Upper lobe of right lung (tissue), 1 donor: Measurements from ENCODE around the gene CELSR2. TPM values are rescaled to one million over a fixed set of nuclear protein-coding genes. Genes with fewer than 3 reads are reported as not detected.

Source experiments
- ATAC-seq: fragments of 200-7000 bp; cut with Tn5 transposase; one replicate; pipeline ENCODE4 v1.9.1; 2020; ENCODE audit warnings: mild to moderate bottlenecking, moderate library complexity
- DNase-seq: peaks from one replicate; pipeline ENCODE4 v3.0.0-alpha.2; 2020
- H3K27ac ChIP-seq: fragments of 200-600 bp; one replicate; pipeline ENCODE4 v1.8.0; 2022
- H3K27me3 ChIP-seq: fragments of 200-600 bp; one replicate; pipeline ENCODE4 v1.8.0; 2022; ENCODE audit warnings: mild to moderate bottlenecking
- H3K36me3 ChIP-seq: fragments of 200-600 bp; one replicate; pipeline ENCODE4 v1.8.0; 2022
- H3K4me1 ChIP-seq: fragments of 200-600 bp; one replicate; pipeline ENCODE4 v1.8.0; 2022
- H3K4me3 ChIP-seq: fragments of 200-600 bp; one replicate; pipeline ENCODE4 v1.8.0; 2022; ENCODE audit warnings: mild to moderate bottlenecking
- H3K9me3 ChIP-seq: fragments of 200-600 bp; one replicate; pipeline ENCODE4 v1.8.0; 2022
- CTCF ChIP-seq: fragments of 200-600 bp; IDR thresholded peaks from one replicate; pipeline ENCODE4 v1.8.0; 2022; ENCODE audit warnings: antibody characterized with exemption
- intact Hi-C: fragments of 100-400 bp; cut with DNase I; formaldehyde crosslinking; loops from one replicate; pipeline ENCODE4 v1.11.0; 2022
- total RNA-seq: library from RNA; stranded (reverse); fragmentation: NEBNext Ultra II Directional; extraction: Animal tissue kit (Norgen Biotek cat#: 25700); gene quantifications from one replicate; pipeline ENCODE4 v1.2.1, GENCODE V29; 2021
- donor health status: DM: no; HTN: yes; CAD: no; lungs with severe emphysema.

CELSR2 gene
- total RNA-seq, 1 donor from 2014 or later, result 7.4 TPM

GRCh38 chr1:109235137-109235536, 14.2 kb upstream of the CELSR2 start:
- DNase-seq (peak; percentile 25), ATAC-seq (no peak)
- H3K4me1 ChIP-seq, result no peaks in the 10 kb centered on the region
- TF ChIP-seq CTCF, result no peak
- no peak overlapping the region for H3K4me3 ChIP-seq
- H3K9me3 ChIP-seq, result no peaks in the 10 kb centered on the region
- H3K27ac ChIP-seq, result no peak overlapping the region
- intact Hi-C loops, result no loop called here
- H3K27me3 ChIP-seq, result no peaks in the 10 kb centered on the region
- peaks cover 91% of the 10 kb centered on the region for H3K36me3 ChIP-seq

DNA sequence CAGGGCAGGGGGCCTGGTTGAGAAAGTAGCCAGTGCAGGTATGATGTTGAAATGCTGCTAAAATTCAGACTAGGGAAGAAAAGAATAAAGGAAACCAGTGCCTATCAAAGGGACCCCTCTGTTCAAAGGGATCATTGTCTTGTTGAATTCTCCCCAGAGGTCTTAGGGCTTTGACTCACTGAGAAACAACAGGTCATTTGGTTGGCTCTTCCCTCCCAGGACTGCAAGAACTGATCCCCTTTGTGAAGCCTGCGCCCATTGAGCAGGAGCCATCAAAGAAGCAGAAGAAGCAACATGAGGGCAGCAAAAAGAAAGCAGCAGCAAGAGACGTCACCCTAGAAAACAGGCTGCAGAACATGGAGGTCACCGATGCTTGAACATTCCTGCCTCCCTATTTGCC, 11.8 kb upstream of the CELSR2 start:
- Histone ChIP-seq H3K27me3 (no peaks in the 10 kb centered on the region), H3K9me3 (no peaks in the 10 kb centered on the region), H3K4me3 (no peak overlapping the region), H3K27ac (no peak overlapping the region), H3K4me1 (peaks cover 13% of the 10 kb centered on the region), H3K36me3 (peaks cover 67% of the 10 kb centered on the region)
- no peak for TF ChIP-seq CTCF
- DNase-seq, result no peak
- no peak for ATAC-seq
- intact Hi-C loops, result no loop called here

GRCh38 chr1:109238382-109238781, 11.0 kb upstream of the CELSR2 start:
- no peak for TF ChIP-seq CTCF
- DNase-seq, result no peak
- no peak for ATAC-seq
- peaks cover 13% of the 10 kb centered on the region for H3K4me1 ChIP-seq
- intact Hi-C loops, result no loop called here
- no peaks in the 10 kb centered on the region for H3K9me3 ChIP-seq
- no peaks in the 10 kb centered on the region for H3K27me3 ChIP-seq
- H3K27ac ChIP-seq, result no peak overlapping the region
- no peak overlapping the region for H3K4me3 ChIP-seq
- peaks cover 58% of the 10 kb centered on the region for H3K36me3 ChIP-seq

GRCh38 chr1:109239047-109239408, 10.3 kb upstream of the CELSR2 start:
- ATAC-seq (no peak), DNase-seq (peak; percentile 45)
- intact Hi-C loops, result no loop called here
- peaks cover 52% of the 10 kb centered on the region for H3K36me3 ChIP-seq
- H3K27me3 ChIP-seq, result no peaks in the 10 kb centered on the region
- H3K27ac ChIP-seq, result no peak overlapping the region
- TF ChIP-seq CTCF, result no peak
- peaks cover 13% of the 10 kb centered on the region for H3K4me1 ChIP-seq
- H3K4me3 ChIP-seq, result no peak overlapping the region
- H3K9me3 ChIP-seq, result no peaks in the 10 kb centered on the region

GRCh38 chr1:109239409-109240068, 9.8 kb upstream of the CELSR2 start:
- H3K4me1 ChIP-seq, result peaks cover 13% of the 10 kb centered on the region
- no peaks in the 10 kb centered on the region for H3K27me3 ChIP-seq
- H3K4me3 ChIP-seq, result no peak overlapping the region
- ATAC-seq, result peak; percentile 66
- H3K9me3 ChIP-seq, result no peaks in the 10 kb centered on the region
- intact Hi-C loops, result no loop called here
- peak; percentile 51 for TF ChIP-seq CTCF
- peak; percentile 62 for DNase-seq
- peaks cover 47% of the 10 kb centered on the region for H3K36me3 ChIP-seq
- no peak overlapping the region for H3K27ac ChIP-seq
